ENCODE measurements around the gene GPR89B. TPM values are rescaled to one million over a fixed set of nuclear protein-coding genes. Genes with fewer than 3 reads are reported as not detected.
"Not testable (repeated sequence)": the region's sequence is repeated elsewhere in the genome, so short reads cannot be mapped to it uniquely, and the experiment has no call there.

GPR89B gene
- total RNA-seq, 1 experiment from 2014 or later, result 24.6 TPM

- DNase-seq (ENCODE audit: low spot score), result not testable (repeated sequence)
Observed at GRCh38 chr1:148032690-148033089, 104.5 kb downstream of the GPR89B start.

- not testable (repeated sequence) for DNase-seq (ENCODE audit: low spot score)
Observed at GRCh38 chr1:148033147-148033546, 104.9 kb downstream of the GPR89B start.

GRCh38 chr1:148037850-148038461 is 109.7 kb downstream of the GPR89B start:
- DNase-seq (ENCODE audit: low spot score), result not testable (repeated sequence)

DNA sequence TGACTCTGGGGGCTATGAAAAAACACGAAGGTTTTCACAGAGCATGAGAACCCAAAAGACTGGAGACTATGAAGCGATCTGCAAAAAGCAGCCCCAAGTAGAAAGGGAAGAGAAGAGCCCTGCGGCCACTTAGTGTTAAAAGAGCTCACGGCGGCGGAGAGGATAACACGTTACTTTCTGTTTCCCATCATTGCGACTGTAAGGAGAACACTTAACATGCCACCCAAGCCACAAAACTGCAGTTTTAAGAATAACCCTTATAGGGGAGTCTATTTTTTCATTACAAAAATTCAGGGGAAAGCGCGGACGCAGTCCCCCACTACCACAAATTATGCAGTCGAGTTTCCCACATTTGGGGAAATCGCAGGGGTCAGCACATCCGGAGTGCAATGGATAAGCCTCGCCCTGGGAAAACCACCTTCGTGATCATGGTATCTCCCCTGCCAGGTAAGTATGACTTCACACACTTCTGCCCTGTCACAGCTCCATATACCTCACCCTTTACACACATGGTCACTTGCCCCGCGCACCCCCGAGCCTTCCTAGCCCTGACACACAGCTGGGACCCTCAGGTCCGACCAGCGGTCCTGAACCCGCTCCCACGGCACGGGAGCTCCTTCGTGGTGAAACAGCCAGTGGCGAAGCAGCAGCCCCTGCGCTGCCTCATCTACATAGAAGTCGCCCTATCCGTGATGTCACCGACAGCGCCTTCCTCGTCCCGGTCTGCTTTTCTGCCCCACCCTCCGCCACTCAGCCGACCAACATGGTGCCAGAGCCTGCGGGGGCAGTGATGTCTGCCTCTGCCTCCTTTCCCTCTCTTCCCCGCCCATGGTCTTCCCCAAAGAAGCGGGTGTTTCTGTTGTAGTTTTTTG is 110.5 kb downstream of the GPR89B start:
- peak; percentile 10 for DNase-seq (ENCODE audit: low spot score)

Other genes with a start within 250 kb of the GPR89B start
- not detected in 2 replicates for gene GJA5, start 167.8 kb upstream of the GPR89B start, total RNA-seq (2014; rRNA removed; shearing (Covaris generic))
- gene GJA8, start 25.6 kb upstream of the GPR89B start, total RNA-seq (2014; rRNA removed; shearing (Covaris generic)), result not detected in 2 replicates
- 4.2 and 4.3 TPM in 2 replicates for gene NBPF11, start 223.9 kb downstream of the GPR89B start, total RNA-seq (2014; rRNA removed; shearing (Covaris generic))